GM12864 (cell line): ENCODE results near the gene MLANA.

Source experiments
- DNase-seq: peaks from one replicate; pipeline ENCODE4 v3.0.0-alpha.2; 2011; ENCODE audit warnings: low read depth
- H3K4me3 ChIP-seq: 2 replicates; pipeline ENCODE4 v1.5.1; 2011; ENCODE audit warnings: mild to moderate bottlenecking, low read depth, low read length, control low read depth
- CTCF ChIP-seq: IDR thresholded peaks from 2 replicates; pipeline ENCODE4 v1.5.1; 2011; ENCODE audit warnings: low read depth, mild to moderate bottlenecking, moderate library complexity, low read length, control low read depth, inconsistent platforms; ENCODE audit errors: missing control alignments

The MLANA gene

GRCh38 chr9:5857928-5858327, 32.8 kb upstream of the MLANA start:
- TF ChIP-seq CTCF, result no peak

GRCh38 chr9:5858833-5859232, 31.9 kb upstream of the MLANA start:
- TF ChIP-seq CTCF, result no peak
- no peak overlapping the region for H3K4me3 ChIP-seq
- no peak for DNase-seq

More at GRCh38 chr9:5857928-5858327, 32.8 kb upstream of the MLANA start:
- DNase-seq, result no peak
- H3K4me3 ChIP-seq, result no peak overlapping the region

GRCh38 chr9:5863092-5863746, 27.5 kb upstream of the MLANA start:
- TF ChIP-seq CTCF, result no peak
- no peak for DNase-seq

GRCh38 chr9:5864446-5864845, 26.2 kb upstream of the MLANA start:
- no peak for TF ChIP-seq CTCF
- no peak for DNase-seq
- H3K4me3 ChIP-seq, result no peak overlapping the region

More at GRCh38 chr9:5863092-5863746, 27.5 kb upstream of the MLANA start:
- H3K4me3 ChIP-seq, result no peak overlapping the region

GRCh38 chr9:5866272-5866671, 24.4 kb upstream of the MLANA start:
- TF ChIP-seq CTCF, result no peak
- H3K4me3 ChIP-seq, result no peak overlapping the region
- no peak for DNase-seq

- DNase-seq, result no peak
- TF ChIP-seq CTCF, result no peak
- no peak overlapping the region for H3K4me3 ChIP-seq
Measured at GRCh38 chr9:5866685-5867084, 24.0 kb upstream of the MLANA start.

GRCh38 chr9:5868235-5868634, 22.5 kb upstream of the MLANA start:
- DNase-seq, result no peak
- TF ChIP-seq CTCF, result no peak
- H3K4me3 ChIP-seq, result no peak overlapping the region
